Fibroblast of the aortic adventitia (primary cell): ENCODE data around the gene CEP112. TPM values are rescaled to one million over a fixed set of nuclear protein-coding genes. Genes with fewer than 3 reads are reported as not detected.
A peak's percentile ranks its signal among the peaks of the same experiment; 100 is the strongest.

Experiments used
- DNase-seq: peaks from one replicate; pipeline ENCODE4 v3.0.0-alpha.2; 2010; ENCODE audit warnings: low read depth
- H3K4me3 ChIP-seq: 2 replicates; pipeline ENCODE4 v1.5.1; 2011; ENCODE audit warnings: low read depth, mild to moderate bottlenecking, control low read depth, low read length, moderate library complexity
- CTCF ChIP-seq: IDR thresholded peaks from 2 replicates; pipeline ENCODE4 v1.5.1; 2011; ENCODE audit warnings: mild to moderate bottlenecking, low read length, control low read depth, inconsistent platforms; ENCODE audit not compliant: insufficient read depth
- total RNA-seq: library from RNA; depleted of rRNA; stranded (reverse); fragments of >200 nt; gene quantifications from 2 replicates; pipeline ENCODE4 v1.2.3, GENCODE V29; 2012; ENCODE audit warnings: low replicate concordance

CEP112 gene
- total RNA-seq, 1 donor, result 7.2 TPM

GRCh38 chr17:65925606-65926307, 266.2 kb downstream of the CEP112 start:
- no peak for TF ChIP-seq CTCF
- DNase-seq, result peak; percentile 22

GRCh38 chr17:65920996-65921395, 270.9 kb downstream of the CEP112 start:
- no peak for DNase-seq
- H3K4me3 ChIP-seq, result no peak overlapping the region
- no peak for TF ChIP-seq CTCF

More at GRCh38 chr17:65925606-65926307, 266.2 kb downstream of the CEP112 start:
- no peak overlapping the region for H3K4me3 ChIP-seq

- peak; percentile 55 for TF ChIP-seq CTCF
- DNase-seq, result peak; percentile 38
- H3K4me3 ChIP-seq, result no peak overlapping the region
Measured at GRCh38 chr17:65918916-65919315, 273.0 kb downstream of the CEP112 start.

GRCh38 chr17:65918500-65918899, 273.4 kb downstream of the CEP112 start:
- no peak overlapping the region for H3K4me3 ChIP-seq
- DNase-seq, result peak; percentile 40
- TF ChIP-seq CTCF, result no peak

GRCh38 chr17:65917560-65917959, 274.4 kb downstream of the CEP112 start:
- DNase-seq, result no peak
- TF ChIP-seq CTCF, result no peak
- H3K4me3 ChIP-seq, result no peak overlapping the region

GRCh38 chr17:65916425-65916824, 275.5 kb downstream of the CEP112 start:
- no peak for TF ChIP-seq CTCF
- no peak overlapping the region for H3K4me3 ChIP-seq
- no peak for DNase-seq
